HG03196 (cell line): Measurements from ENCODE around the gene TEKT5.
"Not testable (repeated sequence)": the region's sequence is repeated elsewhere in the genome, so short reads cannot be mapped to it uniquely, and the experiment has no call there.

Experiments used
- ATAC-seq: cut with Tn5 transposase; IDR thresholded peaks from one replicate; pipeline ENCODE4 v1.9.1; 2021; ENCODE audit not compliant: unreplicated experiment

TEKT5 gene

DNA sequence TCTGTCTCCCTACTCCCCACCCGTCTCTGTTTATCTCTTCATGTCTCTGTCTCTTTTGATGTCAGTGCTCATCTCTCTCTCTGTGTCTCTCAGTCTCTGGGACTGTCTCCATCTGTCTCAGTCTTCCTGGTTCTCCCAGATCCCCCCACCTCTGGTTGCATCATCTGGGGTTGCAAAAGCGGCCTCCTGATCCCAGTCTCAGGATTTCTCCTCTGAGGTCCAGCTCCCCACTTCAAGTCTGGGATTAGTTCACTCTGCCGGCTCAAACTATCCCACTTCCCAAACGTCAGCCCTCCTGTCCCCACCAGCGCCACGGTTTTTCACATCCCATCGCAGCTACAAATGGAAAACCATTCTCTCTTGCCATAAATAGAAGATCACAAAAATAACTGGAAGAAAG is 9.0 kb downstream of the TEKT5 start:
- ATAC-seq = no peak

DNA sequence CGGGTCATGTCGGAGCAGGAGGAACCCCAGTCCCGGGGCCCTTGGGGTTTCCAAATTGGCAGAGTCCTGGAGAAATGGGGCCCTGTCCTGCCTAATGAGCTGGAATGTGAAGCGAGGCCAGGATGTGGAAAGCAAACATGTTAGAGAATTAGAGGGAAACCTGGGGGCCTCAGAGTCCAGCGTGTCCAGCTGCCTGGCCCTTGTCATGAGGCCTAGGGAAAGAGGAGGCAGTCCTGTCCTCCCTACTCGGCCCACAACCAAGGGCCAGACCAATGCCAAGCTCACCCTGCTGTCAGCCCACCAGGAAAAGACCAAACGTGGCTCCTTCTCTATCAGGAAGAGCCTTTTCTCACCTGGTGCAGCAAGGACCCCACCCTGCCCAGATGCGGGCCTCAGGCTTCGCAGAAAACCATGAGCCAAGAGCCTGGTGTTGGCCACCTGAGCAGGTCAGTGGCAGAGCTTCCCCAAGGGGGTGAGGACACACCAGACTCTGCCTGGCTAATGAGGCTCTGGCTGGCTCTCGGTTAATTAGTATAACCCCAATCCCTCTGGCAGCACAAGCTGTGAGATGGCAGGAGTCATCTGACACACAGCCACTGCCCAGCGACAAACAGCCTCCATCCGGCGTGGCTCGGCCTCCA is 10.1 kb downstream of the TEKT5 start:
- no peak for ATAC-seq

DNA sequence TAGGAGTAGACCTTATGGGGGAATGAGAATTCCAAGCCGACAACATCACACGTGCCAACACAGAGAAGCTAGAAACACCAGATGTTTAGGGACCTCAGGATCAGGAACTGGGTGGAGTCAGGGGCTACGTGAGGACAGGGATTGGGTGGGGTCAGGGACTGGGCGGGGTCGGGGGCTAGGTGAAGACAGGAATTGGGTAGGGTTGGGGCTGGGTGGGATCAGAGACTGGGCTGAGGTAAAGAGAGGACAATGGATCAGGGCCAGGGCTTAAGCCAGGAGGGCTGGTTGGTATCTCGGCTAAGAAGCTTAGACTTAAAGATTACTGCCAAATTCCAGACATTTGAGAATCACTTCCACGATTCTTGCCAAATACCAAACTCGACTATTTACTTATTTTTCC is 11.6 kb downstream of the TEKT5 start:
- no peak for ATAC-seq

DNA sequence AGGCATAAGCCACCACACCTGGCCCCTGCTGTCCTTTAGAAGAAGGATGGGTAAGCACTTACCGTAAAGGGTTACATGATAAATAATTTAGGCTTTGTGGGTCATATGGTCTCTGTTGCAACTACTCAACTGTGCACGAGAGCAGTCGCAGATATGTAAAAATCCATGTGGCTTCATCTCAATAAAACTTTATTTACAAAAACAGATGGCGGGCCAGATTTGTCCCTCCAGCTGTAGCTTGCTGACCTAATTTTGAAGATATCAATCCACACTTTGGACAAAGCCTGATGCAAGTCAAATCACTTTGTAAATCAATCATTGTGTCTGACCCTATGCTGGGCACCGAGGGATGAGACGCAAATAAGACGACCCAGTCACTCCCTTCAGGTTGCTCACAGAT is 12.1 kb downstream of the TEKT5 start:
- no peak for ATAC-seq

DNA sequence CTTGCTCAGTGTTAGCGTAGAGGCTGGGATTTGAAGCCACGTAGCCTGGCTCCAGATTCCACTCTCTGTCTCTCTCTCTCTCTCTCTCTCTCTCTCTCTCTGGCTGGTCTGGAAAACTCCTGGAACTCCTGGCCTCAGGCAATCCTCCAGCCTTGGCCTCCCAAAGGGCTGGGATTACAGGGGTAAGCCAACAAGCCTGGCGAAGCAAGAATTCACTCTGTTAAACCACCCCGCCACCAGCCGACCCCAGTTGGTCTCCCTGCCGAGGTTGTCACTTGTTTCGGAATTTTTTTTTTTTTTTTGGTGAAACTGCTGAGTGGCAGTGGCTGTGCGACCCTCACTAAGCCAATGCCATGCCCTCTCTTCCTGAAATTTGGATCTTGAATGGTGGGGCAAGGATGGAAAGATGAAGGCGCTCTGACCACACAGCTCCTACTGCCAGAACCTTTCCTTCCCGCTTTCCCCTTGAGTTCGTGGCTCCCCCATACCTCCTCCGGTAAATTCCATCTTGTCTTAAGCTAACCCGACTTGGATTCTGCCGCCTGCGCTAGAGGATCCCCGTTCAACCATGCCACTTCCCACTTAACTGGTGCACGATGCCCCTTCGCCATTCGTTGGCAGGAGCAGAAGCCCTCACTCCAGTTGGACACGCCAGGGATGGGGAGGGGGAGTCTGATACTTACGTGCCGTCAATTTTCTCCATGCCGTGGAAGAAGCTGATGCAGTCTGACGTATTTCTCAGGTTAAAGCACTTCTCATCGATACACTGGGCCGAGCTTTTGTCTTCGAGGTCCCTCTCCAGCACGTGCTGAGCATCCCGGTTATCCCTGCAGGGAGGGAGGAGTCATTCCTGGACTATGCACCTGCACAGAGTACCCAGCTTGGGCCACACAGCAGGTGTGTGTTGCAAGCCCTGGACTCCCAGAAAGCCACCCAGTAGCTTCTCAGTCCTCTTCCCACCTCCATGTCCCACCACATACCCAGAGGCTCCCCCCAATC is 13.1 kb downstream of the TEKT5 start:
- ATAC-seq = no peak

DNA sequence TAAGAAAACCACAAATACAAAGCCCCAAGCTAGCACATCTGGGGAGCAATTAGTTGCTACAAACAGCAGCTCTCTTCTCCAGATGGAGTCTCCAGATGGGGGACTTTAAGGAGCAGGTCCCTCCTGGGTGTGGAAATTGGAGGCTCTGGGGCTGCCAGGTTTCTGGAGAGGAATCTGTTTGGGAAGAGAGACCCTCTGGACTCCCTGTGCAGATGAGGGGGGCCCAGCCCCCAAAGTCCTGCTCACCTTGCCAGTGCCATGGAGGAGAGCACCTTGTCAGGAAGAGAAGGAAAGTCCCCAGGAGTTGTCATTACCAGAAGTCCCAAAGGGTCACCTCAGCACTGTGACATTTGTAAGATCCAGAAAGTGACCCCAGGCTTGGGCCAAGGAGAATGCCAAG is 14.8 kb downstream of the TEKT5 start:
- ATAC-seq = no peak

DNA sequence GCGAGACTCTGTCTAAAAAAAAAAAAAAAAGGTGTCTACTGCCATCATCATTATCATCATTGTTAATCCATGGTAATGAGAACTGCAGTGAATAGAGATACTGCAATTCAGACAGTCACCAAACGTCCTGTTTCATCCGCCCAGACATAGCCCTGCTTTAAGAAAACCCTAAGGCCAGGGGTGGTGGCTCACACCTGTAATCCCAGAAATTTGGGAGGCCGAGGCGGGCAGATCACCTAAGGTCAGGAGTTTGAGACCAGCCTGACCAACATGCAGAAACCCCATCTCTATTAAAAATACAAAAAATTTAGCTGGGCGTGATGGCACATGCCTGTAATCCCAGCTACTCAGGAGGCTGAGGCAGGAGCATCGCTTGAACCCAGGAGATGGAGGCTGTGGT is 15.3 kb downstream of the TEKT5 start:
- not testable (repeated sequence) for ATAC-seq

DNA sequence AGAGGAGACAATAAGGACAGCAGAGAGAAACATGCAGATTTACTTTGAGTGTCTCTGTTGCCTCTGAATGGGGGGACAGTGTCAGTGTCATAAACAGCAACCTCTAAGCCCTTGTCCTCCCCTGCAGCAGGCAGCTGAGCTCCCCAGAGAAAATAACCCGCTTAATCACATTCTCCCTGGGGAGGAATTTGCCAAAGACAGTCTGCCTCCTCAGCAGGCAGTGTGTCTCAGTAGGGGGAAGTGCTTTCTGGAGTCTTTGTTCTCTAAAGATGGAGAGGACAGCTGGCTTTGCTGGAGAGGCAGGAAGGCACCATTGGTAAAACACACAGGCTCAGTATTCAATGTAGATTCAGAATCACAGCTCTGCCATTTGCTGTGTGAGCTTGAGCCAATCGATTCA is 16.1 kb downstream of the TEKT5 start:
- no peak for ATAC-seq

DNA sequence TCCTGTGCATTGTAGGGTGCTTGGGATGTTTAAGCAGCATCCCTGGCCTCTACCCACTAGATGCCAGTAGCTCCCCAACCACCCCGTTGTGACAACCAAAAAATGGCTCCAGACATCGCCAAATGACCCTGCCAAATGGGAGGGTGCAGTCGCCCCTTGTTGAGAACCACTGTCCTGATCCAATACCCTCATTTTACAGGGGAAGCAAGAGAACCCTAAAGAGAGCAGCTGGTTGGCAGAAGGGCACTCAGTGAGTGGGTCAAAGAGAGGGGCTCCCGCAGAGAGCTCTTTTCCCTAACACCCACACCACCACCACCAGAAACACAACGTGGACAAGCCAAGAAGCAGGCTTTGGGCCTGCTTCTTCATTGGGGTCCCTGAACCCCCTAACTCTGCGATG is 18.4 kb downstream of the TEKT5 start:
- ATAC-seq = no peak

DNA sequence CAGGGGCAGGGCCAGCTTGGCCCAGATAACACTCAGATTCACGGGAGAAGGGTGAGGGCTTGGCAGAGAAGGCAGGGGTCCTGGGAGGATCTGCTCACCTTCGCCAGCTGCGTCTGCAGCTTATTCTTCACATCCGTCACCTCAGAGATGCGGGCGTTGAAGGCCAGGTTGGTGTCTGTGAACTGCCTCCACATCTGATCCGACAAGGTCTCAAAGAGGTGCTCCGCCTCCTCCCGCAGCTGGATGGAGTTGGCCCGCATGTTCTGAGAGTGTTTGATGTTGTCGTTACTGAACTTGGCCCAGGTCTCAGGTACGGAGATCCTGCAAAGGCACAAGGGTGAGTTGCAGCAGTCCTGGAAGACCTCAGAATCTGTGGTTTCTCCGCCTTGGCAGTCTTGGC is 18.9 kb downstream of the TEKT5 start:
- no peak for ATAC-seq

DNA sequence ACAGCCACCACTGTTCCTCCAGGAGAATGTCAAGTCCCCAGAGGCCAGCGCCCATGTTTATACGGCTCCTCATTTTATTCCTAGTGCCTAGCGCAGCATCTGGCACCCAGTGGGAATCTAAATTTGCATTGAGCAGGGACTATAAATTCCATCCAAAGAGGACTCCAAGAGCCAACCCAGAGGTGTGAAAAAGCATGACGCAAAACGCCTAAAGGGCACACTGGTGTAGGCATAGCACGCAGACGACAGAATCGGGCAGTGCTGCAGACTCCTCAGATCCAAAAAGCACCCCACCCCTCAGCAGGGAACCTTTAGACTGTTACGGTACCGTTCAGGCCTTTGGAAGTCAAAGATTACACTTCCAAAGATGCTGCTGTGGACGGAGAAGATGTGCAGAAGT is 19.5 kb downstream of the TEKT5 start:
- no peak for ATAC-seq

DNA sequence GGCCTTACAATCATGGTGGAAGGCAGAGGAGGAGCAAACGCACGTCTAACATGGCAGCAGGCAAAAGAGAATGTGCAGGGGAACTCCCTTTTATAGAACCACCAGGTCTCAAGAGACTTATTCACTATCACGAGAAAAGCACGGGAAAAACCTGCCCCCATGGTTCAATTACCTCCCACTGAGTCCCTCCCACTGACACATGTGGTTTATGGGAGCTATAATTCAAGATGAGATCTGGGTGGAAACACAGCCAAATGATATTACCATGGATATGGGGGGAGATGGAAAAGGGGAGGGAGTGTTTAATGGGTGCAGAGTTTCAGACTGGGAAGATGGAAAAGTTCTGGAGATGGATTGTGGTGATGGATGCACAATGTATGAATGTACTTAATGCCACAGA is 23.0 kb downstream of the TEKT5 start:
- no peak for ATAC-seq

DNA sequence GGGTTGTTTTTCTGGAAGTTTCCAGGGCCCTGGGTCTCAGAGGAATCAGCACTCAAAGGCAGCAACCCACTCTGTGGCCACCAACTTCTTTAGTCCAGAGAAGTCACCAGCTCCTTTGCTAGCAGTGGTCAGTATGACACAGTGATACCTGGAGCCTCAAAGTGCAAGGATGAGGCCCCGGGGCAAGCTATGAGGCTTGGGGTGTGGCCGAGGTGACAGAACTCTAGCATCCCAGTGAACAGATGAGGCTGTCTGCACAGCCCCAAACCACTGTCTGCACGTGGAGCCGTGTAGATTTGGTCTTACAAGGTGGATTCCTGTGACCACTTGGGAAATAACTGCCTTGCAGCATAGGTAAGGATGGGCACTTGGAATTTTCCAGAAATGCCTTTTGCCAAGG is 24.9 kb downstream of the TEKT5 start:
- no peak for ATAC-seq

DNA sequence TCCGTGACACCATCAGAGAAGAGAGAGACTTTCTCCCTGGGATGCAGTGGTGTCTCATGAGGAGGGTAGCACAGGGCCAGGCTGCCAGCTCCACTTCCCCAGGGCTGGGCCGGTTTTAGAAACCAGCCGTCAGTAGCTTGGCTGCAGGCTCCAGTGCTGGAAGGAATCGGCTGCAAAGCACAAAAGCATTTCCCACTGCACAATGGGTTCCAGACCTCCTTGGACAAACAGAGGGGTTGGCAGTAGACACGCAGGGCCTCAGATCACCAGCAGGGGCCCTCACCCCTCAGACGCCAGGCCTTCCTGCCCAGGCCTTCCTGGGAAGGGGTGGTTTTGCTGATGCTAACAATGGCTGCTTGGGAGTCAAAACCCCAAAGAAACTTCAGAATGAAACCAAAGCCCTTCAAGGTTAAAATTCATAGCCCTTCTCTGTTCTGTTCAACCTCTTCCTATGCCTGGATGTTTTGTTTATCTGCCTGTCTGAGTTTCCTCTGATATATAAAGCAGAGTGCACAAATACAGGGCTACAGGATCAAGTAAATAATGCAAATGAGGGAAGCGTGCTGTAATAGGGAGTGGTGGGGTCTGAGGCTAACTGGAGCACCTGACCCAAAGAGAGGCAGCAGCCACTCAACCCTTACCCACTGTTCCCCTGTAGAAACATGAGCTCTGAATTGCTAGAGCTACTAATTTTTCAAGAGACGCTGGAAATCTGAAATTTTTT is 26.2 kb downstream of the TEKT5 start:
- no peak for ATAC-seq

DNA sequence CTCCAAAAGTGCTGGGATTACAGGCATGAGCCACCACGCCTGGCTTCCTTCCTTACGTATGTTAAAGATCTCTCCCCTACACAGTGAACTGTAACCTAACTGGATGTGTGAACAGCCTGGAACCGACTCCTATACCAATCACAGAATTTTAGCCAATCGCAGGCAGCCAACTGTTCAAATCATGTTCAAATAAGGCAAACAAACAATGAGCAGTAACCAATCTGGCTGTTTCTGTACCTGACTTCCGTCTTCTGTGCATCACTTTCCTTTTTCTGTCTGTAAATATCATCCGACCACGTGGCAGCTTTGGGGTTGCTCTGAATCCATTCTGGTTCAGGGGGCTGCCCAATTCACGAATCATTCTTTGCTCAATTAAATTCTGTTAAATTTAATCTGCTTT is 27.5 kb downstream of the TEKT5 start:
- ATAC-seq = no peak

DNA sequence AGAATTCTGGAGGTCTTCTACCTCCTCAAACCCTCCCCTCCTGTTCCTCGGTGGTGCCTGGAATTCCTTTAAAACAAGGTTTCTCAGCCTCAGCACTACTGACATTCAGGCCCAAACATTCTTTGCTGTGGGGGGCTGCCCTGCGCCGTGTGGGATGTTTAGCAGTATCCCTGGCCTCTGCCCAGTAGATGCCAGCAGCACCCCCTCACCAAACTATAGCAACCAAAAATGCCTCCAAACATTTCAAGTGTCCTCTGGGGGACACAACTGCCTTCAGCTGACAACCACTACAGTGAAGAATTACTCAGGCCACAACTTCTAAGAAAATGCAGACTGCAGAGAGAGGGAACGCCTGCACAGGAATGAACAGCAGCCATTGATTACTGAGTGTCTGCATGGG is 28.4 kb downstream of the TEKT5 start:
- no peak for ATAC-seq

DNA sequence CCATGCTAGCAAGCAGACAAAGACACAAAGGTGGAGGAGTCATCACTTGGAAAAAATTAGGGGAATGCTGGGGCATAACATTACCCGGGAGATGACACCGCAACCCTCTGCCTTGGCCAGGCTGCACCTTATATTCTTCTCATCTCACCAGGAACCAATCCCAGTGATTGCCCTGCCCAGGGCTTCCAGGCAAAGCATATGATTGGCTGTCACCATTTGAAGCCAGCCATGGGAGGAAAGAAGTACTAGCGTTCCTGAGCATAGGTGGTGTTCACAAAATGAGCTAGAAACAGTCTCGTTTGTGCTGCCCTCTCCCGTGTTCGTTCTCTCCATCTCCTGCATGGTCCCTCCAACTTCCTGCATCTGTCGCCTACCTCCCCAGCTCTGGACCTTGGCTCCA is 29.6 kb downstream of the TEKT5 start:
- no peak for ATAC-seq

DNA sequence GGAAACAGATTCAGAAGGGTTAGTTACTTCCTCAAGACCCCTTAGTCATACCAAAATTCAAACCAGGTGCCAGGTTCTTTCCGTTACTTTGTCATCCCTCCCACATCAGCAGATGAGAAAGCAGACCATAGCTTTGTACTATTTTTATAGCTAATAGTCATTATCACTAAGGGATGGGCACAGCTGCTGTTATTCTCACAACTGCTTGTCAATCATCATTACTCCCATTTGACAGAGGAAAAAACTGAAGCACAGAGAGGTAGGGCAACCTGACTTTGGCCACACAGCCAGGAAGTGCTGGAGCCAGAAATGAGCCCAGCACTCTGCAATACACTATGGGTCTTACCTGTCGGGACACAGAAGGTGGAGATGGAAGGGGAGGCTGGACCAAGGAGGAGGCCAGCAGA is 30.0 kb downstream of the TEKT5 start:
- no peak for ATAC-seq

DNA sequence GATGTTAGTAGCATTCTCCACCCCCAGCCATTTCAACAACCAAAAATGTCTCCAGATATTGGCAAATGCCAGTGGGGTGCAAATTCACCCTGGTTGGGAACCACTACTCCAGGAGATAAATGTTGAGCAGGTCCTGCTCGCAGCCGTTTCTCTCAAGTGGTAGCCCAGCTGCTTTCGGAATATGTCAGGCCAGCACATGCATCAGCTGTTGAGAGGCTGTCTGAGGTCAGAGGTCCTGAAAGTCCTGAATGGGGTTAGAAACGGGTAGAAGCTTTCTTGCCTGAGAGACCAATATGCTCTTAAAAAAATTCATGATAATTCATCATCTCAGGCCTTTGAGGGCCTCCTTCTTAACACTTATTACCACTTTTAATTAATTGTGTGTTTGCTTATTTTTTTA is 31.0 kb downstream of the TEKT5 start:
- no peak for ATAC-seq

DNA sequence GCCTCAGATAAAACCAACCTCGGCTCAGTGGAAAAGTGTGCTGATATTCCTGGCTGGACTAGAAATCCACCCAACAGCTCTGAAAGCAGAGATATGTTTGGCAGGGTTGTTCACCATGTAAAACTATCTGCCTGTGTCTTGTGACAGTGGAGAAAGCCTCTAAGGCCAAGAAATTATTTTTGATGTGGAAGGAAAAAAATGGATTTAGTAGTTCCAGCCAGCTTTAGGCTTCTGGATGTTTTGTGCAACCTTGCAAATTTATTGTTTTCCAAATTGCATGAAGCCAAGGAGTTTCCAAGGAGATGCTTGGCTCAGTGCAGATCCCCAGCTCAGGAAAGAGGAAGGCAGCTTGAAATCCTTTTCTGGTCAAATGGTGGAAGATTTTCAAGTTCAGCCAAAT is 31.6 kb downstream of the TEKT5 start:
- ATAC-seq = no peak

DNA sequence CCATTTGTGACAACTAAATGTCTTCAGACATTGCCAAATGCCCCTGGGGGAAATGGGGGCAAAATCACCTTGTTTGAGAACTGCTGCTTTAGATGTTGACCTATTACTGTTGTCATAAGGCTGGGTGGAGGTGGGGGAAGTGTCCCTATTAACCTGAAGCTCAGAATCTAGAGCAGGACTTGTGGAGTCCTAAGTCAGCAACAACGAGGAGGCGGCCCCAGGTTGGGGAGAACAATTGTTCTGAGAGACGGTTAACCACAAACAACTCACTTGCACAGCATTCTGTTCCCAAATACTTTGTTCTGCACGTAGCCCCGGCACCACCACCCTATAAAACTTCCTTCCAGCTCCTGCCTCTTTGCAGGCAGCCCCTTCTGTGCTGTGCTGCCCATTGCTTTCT is 32.5 kb downstream of the TEKT5 start:
- no peak for ATAC-seq

DNA sequence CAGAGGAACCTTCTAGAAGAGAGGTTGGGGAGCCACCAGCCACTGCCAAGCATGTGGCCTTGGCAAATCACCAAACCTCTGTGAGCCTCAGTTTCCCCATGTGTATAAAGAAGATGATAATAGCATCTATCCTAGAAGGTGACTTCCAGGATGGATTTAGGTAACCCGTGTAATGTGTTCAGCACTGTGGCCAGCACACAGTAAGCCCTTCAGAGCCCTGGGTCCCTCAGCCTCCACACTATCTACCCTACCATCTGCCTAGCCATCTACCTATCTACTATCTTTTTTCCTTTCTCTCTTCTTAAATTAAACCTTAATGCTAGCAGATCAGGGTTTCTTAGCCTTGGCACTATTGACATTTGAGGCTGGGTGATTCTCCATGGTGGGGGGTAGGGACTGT is 33.0 kb downstream of the TEKT5 start:
- ATAC-seq = no peak
